Activated CD4-positive, alpha-beta T cell treated with anti-CD3 and anti-CD28 coated beads, Interleukin-2, Interleukin-4, amounts not matched to agents 100 ng/mL and 50 ng/mL, durations not matched to agents 16 hours and 8 hours (primary cell): ENCODE results near the gene NKRF.
"Not testable (repeated sequence)": the region's sequence is repeated elsewhere in the genome, so short reads cannot be mapped to it uniquely, and the experiment has no call there.

Experiments used
- DNase-seq: peaks from one replicate; pipeline ENCODE4 v3.0.0-alpha.2; 2020; ENCODE audit warnings: low spot score

NKRF gene

GRCh38 chrX:119606280-119607017 lies at the start of gene NKRF:
Gene NKRF (minus strand): TSS chrX:119606424.
- peak; percentile 89 for DNase-seq

DNA sequence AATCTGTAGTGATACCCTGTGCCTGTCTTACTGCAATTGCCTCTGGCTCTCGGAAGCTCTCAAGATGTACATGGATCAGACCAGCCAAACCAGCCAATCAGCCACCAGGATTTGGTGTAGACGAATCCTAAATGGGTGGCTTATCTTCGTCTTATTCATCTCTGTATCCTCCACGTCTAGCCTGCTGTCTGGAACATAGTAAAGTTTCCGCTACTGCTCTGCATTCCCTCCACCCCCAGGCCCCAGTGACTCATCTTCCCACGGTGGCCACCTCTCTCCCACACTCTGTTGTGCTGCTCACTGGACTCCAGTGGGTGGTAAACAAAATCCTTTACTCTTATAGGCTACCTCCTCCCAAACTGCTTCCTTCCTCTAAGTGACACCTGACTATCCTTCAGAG lies 48.9 kb upstream of the NKRF start:
- peak; percentile 57 for DNase-seq

GRCh38 chrX:119654112-119654531 lies 47.9 kb upstream of the NKRF start:
- no peak for DNase-seq

DNA sequence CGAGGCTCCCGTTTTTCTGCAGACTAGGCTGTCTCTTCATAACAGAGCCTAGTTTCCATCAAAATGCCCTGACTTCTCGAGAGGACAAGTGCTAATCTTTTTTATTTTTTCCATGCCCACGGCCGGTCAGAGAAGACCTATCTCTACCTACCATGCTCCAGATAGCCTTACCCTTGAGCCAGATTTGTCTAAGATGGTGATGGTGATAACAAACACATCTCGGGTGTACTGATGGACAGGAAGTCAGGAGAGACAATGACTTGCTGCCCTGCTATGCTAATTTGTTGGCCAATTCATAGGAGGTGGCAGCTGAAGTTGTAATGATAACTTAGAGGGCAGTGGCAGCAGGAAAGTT lies 42.2 kb upstream of the NKRF start:
- no peak for DNase-seq

GRCh38 chrX:119647552-119648420 lies 41.6 kb upstream of the NKRF start:
- peak; percentile 97 for DNase-seq

DNA sequence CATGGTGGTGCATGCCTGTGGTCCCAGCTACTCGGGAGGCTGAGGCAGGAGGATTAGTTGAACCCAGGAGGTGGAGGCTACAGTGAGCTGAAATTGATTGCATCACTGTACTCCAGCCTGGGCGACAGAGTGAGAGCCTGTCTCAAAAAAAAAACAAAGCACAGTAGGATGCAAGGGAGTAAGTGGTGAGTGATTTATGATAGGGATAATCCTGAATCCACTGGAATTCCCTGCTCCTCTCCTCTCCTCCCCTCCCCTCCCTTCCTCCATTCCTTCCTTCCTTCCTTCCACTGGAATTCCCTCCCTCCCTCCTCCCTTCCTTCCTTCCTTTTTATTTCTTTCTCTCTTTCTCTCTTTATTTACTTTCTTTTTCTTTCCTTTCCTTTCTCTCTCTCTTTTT lies 40.9 kb upstream of the NKRF start:
- DNase-seq: no peak

DNA sequence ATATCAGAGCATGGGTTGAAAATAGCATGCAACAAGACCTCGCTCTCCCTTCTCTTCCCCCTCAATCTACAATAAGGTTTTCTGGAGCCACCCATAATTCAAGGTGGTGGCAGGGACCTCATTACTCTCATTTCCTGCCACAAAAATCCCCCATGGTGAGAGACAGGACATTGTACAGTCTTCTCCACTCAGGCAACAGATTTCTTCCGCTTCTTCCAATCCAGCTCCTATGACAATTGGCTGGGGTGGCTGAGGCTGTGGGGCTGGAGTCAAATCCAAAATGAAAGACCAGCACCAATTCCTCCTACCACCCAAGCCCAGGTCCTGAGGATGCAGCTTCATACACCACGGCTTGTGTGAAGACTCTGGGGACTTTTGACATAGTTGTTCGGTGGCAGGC lies 40.3 kb upstream of the NKRF start:
- DNase-seq: no peak

GRCh38 chrX:119643696-119644095 lies 37.5 kb upstream of the NKRF start:
- DNase-seq: no peak

DNA sequence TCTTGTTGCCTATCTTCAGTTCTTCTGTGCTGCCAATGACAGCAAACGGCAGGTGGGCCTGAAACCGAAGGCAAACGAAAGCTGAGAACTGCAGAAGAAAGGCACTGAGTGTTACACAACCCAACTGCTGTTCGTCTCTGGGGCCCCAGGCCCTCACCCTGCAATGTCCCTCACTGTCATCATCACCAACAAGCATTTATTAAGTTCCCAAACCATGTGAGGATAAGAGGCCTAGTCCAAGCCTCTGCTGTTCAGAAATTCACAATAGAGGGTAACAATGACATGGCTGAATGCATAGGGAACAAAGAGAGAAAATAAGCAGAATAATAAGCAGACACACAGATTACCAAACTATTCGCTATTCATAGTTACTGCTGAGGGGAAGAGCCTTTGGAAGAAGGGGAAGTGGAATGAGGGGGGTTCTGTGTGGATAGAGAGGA lies 34.5 kb upstream of the NKRF start:
- no peak for DNase-seq

DNA sequence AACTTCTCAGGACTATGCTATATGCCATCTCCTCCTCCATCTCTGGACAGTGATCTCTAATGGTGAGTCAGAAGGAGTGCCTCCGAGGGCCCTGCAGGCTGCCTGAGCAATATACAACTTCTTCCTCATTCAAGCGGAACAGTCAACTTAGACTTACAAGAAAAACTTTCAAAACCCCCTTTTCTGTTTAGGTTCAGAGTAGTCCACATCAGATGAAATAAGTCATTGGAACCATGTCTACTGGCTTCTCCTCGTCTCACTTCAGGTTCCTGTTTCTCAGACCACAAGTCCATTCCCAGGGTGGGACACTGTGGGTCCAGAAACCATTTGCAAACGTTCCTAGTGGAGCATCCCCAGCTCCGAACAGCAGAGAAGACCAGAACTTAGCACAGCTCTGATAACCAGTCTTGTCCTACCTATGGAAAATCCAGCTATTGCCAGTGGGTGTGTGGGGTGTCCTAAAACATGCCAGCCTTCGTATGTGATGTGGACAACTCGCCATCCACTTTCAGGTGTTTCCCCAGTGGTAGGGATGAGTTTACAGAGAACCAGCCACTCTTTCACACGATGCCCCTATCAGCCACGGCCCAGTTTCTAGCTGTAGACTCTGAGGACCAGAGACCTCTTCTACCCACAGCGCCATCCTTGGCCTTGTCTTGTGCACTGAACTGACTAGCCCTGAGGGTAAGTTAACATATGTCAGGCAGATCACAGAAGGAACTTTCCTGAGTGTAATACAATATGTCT lies 32.7 kb upstream of the NKRF start:
- DNase-seq: no peak

GRCh38 chrX:119637421-119637820 lies 31.2 kb upstream of the NKRF start:
- DNase-seq: not testable (repeated sequence)

- no peak for DNase-seq
Observed at GRCh38 chrX:119636419-119636818, 30.2 kb upstream of the NKRF start.

DNA sequence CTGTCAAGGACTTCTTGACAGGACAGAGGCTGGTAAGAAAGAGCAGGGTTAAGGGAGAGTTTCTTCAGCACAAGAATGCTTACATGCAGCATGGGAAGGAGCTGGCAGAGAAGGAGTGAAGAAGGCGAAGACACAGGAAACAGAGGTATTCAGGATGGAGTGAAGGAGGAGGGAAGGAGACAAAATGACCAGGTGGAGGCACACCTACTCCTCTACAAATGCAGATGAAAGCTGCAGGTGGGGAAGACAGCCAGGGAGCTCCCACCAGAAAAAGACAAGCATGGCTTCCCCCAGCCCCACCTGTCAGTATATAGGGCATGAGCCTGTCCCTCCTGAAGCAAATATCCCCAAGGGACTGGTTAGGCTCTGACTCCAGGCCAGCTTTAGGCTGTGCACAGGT lies 29.6 kb upstream of the NKRF start:
- DNase-seq: no peak

DNA sequence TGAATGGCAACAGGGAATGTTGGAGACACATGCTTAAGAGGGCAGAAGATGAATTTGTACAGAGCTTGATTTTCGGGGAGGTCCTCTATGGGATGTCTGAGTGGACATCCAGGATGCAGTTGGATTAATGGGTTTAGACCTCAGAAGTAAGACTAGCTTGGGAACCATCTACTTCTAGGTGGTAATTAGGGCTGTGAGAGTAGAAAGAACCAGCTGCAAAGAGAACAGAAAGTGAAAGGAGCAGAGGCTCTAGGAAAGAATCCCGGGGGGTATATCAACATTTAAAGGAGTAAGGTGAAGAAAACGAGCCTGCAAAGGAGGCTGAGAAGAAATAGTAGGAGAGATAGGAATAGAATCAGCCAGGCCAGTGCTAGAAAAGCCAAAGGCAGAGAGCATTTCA lies 29.0 kb upstream of the NKRF start:
- no peak for DNase-seq

DNA sequence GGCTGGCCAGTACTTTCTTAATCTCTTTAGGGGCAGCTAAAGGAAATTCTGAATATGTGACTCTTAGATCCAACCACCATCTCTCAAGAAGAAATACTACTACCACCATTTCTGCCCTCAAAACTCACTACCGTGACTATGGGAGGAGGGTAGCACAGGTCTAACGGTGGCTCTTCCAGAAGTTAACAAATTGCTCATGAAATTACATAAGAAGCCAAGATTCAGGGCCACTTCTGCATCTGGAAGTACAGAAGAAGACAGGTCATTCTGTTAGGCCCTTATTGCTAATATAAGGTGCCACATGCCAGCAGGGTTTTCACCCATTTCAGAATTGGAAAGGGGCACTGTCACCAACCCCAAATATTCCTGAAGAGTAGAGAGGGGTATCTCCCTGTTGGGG lies 19.6 kb upstream of the NKRF start:
- DNase-seq: no peak

- no peak for DNase-seq
Observed at GRCh38 chrX:119624951-119625668, 18.9 kb upstream of the NKRF start.

DNA sequence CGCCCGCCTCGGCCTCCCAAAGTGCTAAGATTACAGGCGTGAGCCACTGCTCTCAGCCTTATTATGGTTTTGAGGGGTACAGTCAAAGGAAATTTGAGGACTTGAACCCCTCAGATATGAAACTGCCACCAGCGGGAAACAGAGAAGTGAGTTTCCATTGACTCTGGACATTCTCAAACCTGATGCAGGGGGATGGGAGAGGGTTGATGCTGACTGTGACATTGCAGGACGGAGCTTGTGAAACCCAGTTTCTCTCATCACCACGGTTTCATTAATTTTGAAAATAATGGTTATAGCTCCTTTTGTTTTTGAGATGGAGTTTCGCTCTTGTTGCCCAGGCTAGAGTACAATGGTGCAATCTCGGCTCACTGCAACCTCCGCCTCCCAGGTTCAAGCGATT lies 18.2 kb upstream of the NKRF start:
- DNase-seq: no peak

DNA sequence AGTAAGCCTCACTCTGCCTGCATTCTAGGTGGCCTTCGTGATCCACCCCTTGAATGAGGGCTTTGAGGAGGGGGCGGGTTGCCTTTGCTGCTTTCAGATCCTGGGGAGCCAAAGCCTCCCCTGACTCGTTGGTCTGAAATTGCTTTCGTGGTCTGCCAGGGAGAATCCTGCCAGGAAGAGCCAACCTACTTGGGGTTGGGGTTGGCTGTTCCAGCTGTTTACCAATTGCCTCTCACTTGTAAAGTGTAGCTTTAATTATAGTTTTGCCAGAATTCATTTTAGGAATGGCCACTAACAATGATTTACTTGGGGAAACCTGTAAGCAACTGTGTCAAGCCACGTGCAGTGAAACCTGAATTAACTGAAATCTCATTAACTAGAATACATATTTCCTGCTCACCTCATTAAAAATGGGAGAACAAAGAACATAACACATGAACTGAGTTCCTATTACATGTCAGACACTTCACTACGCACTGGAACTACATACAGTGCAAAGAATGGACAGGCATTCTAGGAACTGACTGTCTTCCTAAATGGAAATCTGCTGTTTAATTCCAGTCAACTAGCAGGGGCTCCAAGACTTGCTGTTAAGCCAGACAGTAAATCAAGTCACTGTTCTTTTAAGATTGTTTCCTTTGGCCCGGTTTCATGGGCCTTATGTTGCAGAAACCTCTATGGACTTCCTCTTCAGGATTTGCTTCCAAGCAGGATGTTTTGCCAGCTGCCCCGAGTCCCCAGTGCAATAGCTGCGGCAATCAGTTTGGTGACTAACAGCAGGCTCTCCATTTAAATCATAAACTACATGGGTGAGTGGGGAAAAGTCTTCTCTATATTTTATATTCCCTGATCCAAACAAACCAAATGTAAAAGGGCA lies 16.4 kb upstream of the NKRF start:
- DNase-seq: no peak

DNA sequence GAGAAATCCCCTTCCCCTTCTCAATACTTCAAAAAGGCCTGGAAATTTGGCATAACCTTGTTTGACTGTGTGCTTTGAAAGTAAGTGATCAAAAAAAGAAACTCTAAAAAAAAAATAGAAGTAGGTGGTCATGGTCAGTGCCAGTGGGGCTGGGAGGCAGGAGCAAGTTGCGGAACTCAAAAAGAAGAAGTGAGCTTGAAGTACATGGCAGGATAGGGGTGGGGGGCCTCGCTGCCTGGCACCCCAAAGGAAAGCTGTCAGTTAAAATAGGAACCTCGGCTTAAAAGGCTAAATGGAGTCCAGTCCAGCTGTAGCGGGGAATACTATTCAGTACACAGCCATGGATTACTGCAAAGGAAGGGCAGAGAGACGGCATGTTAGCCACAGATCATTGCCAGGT lies 12.2 kb upstream of the NKRF start:
- DNase-seq: no peak

DNA sequence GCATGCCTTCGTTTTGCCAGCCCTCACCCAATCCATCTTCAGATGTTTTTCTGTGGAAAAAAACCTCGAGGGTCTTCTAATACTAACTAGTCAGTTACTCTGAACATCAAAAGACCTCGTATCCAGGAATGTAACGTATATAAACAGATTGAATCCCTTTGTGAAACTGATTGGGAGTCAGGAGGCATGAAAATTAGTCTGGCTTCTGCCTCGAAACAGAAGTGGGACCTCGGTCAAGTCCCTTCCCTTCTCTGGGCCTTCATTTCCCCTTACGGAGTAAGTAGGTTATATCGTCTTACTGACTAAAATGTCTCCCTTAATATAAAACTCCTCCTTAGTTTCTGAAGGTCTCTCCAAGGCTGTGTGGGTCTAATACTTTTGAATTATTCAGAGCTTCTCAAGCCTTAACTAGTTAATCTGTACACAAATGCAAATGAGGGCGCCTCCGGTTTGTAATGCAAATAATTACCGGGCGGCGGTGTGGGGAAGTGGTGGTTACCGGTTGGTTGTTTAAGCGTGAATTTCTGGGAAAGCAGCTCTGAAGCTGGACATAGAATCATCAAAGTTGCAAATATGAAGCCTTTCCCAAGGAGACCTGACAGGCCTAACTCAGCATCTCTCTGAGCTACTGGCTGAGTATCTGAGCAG lies 11.4 kb upstream of the NKRF start:
- DNase-seq: no peak

- no peak for DNase-seq
Observed at GRCh38 chrX:119614776-119615175, 8.6 kb upstream of the NKRF start.
